H54 (cell line): Measurements from ENCODE around the gene LRRC7.

ENCODE experiments used
- DNase-seq: peaks from one replicate; pipeline ENCODE4 v3.0.0; 2011; ENCODE audit warnings: low spot score, mixed read lengths; ENCODE audit not compliant: insufficient read length
- FAIRE-seq: peaks from 3 replicates; lab custom pipeline; 2011; peaks lifted over from hg19 to GRCh38; lab: Jason Lieb, UNC
- POLR2A ChIP-seq: IDR thresholded peaks from 2 replicates; pipeline ENCODE4 v1.6.1; 2011; ENCODE audit warnings: low read depth, mild to moderate bottlenecking, low read length

LRRC7 gene

GRCh38 chr1:69992594-69992993, 424.9 kb downstream of the LRRC7 start:
- TF ChIP-seq POLR2A = no peak
- DNase-seq (no peak), FAIRE-seq (no peak)

- DNase-seq (no peak), FAIRE-seq (no peak)
- TF ChIP-seq POLR2A = no peak
These were observed 426.1 kb downstream of the LRRC7 start for GRCh38 chr1:69993810-69994209.

- no peak for DNase-seq
- FAIRE-seq = no peak
- TF ChIP-seq POLR2A = no peak
These were observed 426.5 kb downstream of the LRRC7 start for GRCh38 chr1:69994241-69994640.

- FAIRE-seq = no peak
- no peak for TF ChIP-seq POLR2A
- DNase-seq = no peak
These were observed 431.1 kb downstream of the LRRC7 start for GRCh38 chr1:69998847-69999246.

- FAIRE-seq (no peak), DNase-seq (no peak)
- no peak for TF ChIP-seq POLR2A
These were observed 435.6 kb downstream of the LRRC7 start for GRCh38 chr1:70003211-70003908.

- no peak for TF ChIP-seq POLR2A
- no peak for FAIRE-seq
- no peak for DNase-seq
These were observed 437.8 kb downstream of the LRRC7 start for GRCh38 chr1:70005386-70006034.

DNA sequence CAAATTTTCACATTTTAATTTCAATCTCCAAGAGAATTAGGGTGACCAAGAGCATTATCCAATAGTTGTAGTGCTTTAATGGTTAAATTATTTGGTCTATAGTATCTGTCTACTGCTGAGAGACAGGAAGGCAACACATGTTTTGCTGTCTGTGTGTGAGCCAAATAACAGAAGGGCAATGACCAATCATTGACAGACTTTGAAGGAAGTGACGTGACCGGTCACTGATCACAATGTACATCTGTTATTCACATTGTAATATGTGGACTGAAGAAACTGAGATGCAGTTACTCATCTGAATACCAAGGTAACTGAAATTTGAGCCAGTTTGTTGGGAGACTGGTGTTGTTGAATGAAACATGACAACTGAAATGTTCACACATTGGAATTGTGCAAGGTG, 440.9 kb downstream of the LRRC7 start:
- no peak for TF ChIP-seq POLR2A
- DNase-seq (no peak), FAIRE-seq (no peak)

GRCh38 chr1:70017770-70018169, 450.0 kb downstream of the LRRC7 start:
- DNase-seq = no peak
- no peak for FAIRE-seq
- no peak for TF ChIP-seq POLR2A

GRCh38 chr1:70024272-70024671, 456.6 kb downstream of the LRRC7 start:
- DNase-seq (no peak), FAIRE-seq (no peak)
- no peak for TF ChIP-seq POLR2A

- no peak for DNase-seq
- no peak for FAIRE-seq
- no peak for TF ChIP-seq POLR2A
These were observed 457.3 kb downstream of the LRRC7 start for GRCh38 chr1:70025052-70025451.

- FAIRE-seq = no peak
- DNase-seq = no peak
- no peak for TF ChIP-seq POLR2A
These were observed 458.1 kb downstream of the LRRC7 start for GRCh38 chr1:70025846-70026245.

DNA sequence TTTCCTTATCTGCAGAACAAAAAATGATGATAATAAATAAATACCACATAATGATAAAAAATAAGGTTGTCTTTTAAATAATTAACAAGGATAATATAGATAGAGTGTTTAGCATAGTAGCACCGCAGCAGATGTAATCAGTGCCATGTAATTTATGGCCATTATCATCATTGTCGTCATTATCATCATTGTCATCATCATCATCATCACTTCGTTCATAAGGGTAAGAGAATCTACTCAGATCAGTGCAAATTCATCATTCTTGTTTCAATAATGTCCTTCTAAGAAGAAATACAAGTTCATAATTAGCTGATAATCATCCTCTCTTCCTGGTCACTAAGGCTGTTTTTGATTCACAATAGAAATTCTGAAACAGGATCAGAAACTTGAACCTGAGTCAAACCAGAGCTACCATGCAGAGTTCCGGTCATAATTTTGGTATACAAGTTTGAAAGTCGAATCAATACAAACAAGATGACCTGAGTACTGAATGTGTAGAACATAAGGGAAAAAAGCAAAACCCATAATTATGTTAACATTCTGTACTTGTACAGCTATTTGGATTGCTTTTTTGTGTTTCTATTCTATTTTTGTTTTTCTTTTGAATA, 465.6 kb downstream of the LRRC7 start:
- no peak for FAIRE-seq
- no peak for DNase-seq
- TF ChIP-seq POLR2A = no peak

DNA sequence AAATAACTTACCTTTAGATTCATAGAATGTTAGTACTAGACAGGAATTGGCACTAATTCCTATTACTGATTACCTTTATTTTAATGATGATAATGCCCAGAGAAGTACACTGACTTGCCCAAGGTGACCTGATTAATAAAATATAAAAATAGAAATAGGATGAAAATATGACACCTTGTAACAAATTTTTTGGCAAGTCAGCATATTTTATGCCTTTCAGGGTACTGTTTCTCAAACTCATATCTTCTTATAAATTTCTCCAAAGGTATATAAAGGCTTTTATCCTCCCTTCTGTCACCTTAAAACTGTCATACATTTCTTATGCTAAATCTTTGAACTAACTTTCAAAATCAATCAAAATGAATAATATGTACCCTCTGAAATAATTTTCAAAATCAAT, 466.2 kb downstream of the LRRC7 start:
- TF ChIP-seq POLR2A = no peak
- DNase-seq (no peak), FAIRE-seq (no peak)

- TF ChIP-seq POLR2A = no peak
- FAIRE-seq (peak; percentile 97), DNase-seq (peak; percentile 2)
These were observed 466.7 kb downstream of the LRRC7 start for GRCh38 chr1:70034403-70034802.

DNA sequence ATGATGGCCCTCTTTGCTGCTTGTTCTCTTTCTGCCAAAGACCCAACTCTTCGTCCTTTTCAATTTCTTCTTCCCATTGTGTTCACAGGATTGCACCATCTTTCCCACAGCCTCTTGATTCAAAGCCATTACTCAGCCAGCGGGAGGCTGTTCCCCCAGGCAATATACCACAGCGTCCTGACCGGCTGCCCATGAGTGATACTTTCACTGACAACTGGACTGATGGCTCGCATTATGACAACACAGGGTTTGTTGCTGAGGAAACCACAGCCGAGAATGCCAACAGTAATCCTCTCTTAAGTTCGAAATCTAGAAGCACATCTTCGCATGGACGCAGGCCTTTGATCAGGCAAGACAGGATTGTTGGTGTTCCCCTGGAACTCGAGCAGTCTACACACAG, 470.3 kb downstream of the LRRC7 start:
- DNase-seq = peak; percentile 31
- TF ChIP-seq POLR2A = no peak
- peak; percentile 99 for FAIRE-seq

DNA sequence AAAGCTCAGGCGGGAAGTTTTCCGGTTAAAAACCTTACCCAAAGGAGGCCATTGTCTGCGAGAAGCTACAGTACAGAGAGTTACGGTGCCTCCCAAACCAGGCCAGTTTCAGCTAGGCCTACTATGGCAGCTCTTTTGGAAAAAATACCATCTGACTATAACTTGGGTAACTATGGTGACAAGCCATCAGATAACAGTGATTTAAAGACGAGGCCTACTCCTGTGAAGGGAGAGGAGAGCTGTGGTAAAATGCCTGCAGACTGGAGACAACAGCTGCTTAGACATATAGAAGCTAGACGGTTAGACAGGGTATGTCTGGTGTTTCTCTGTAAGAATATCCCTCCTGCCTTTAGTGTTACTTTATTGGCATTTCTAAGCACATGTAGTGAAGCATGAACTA, 471.8 kb downstream of the LRRC7 start:
- no peak for DNase-seq
- TF ChIP-seq POLR2A = no peak
- FAIRE-seq = no peak
